Measurements from ENCODE around the gene ZNF792.
"Not testable (repeated sequence)": the region's sequence is repeated elsewhere in the genome, so short reads cannot be mapped to it uniquely, and the experiment has no call there.

ZNF792 gene
- total RNA-seq, result 25.1 to 58.8 reads per million in 2 donors

DNA sequence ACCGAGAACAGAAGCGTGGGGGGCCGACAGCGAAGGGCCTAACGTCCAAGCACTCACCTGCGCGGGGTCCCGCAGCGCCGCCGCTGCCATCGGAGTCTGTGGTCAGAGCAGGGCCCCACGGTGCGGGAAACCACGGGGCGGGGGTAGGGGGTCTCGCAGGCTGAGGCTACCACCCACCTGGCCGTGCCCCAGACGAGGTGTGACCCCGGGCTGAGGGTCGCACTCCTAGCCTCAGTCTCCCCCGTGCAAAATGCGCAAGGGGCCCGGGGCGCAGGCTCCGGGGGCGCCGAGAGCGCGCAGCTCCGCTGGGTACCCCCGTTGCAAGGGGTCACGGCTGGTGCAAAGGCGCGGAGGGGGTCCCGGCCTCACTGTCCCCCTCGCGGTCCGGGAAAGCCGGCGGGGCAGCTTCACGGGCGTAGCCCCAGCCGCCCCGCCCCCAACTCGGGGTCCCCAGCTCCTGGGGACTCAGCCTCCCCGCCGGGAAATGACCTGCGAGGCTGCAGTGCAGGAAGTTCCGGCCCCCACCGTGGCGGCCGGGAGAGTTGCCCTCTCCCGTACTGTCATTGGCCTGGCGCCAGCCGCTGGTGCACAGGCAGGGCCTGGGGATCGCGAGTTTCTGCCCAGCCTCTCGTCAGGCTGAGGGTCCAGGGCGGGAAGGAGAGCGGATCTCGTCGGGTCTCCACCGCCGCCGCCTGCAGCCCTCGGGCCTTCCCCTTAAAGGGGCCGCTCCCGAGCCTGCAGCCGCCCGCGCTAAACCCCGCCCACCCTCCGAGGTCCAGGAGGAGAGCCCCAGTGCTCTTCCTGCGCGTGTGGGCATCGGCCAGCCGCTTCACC, at the start of gene ZNF792:
Gene ZNF792 (minus strand): TSS at position 657 of the 834 bp plus-strand sequence. CDS start 567 bp downstream, at position 90.
- DNase-seq, result peak; percentile 30

- DNase-seq, result peak; percentile 83
Measured at GRCh38 chr19:35013041-35013819, 49.2 kb upstream of the ZNF792 start.

GRCh38 chr19:35011737-35012682, 48.0 kb upstream of the ZNF792 start:
- DNase-seq, result no peak

GRCh38 chr19:35011091-35011689, 47.2 kb upstream of the ZNF792 start:
- DNase-seq, result no peak

- DNase-seq, result no peak
Measured at GRCh38 chr19:35009424-35010415, 45.7 kb upstream of the ZNF792 start.

- DNase-seq, result no peak
Measured at GRCh38 chr19:35008891-35009341, 44.9 kb upstream of the ZNF792 start.

- DNase-seq, result not testable (repeated sequence)
Measured at GRCh38 chr19:35007427-35007826, 43.4 kb upstream of the ZNF792 start.

- DNase-seq, result no peak
Measured at GRCh38 chr19:35006999-35007365, 43.0 kb upstream of the ZNF792 start.

DNA sequence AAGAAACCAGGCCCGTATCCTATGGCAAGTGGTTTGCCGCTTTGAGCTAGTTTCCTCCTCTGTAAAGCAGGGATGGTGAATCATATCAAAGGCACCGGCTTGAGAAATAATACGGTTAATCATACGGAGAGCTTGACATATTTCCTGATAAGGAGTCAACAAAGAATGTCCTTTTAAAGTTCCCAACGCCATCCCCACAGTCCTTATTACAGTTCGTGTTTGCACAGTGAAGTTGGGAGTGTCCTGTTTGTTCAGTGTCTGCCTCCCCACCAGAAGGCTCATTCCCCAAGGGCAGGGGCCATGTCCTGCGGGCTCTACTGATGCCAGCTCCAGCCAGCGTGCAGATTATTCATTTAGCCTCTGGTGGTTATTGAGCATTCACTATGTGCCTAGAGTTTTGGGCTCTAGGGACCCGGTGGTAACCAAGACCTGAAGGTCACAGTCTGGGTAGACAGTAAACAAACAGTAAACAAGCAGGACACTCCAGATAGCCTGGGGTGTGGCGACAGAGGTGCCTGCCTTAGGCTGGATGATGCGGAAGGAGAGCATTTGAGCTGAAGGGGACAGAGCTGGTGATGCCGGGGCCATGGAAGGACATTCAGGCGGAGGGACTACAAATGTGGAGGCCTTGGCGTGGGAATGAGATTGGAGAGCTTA, 42.4 kb upstream of the ZNF792 start:
- DNase-seq, result no peak

DNA sequence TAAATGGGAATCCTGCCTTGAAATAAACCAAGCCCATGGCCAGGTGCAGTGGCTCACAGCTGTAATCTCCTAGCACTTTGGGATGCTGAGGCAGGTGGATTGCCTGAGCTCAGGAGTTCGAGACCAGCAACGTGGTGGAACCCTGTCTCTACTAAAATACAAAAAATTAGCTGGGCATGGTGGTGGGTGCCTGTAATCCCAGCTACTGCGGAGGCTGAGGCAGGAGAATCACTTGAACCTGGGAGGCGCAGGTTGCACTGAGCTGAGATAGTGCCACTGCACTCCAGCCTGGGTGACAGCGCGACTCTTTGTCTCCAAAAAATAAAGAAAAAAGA, 41.9 kb upstream of the ZNF792 start:
- not testable (repeated sequence) for DNase-seq

GRCh38 chr19:35005256-35005977, 41.4 kb upstream of the ZNF792 start:
- no peak for DNase-seq

DNA sequence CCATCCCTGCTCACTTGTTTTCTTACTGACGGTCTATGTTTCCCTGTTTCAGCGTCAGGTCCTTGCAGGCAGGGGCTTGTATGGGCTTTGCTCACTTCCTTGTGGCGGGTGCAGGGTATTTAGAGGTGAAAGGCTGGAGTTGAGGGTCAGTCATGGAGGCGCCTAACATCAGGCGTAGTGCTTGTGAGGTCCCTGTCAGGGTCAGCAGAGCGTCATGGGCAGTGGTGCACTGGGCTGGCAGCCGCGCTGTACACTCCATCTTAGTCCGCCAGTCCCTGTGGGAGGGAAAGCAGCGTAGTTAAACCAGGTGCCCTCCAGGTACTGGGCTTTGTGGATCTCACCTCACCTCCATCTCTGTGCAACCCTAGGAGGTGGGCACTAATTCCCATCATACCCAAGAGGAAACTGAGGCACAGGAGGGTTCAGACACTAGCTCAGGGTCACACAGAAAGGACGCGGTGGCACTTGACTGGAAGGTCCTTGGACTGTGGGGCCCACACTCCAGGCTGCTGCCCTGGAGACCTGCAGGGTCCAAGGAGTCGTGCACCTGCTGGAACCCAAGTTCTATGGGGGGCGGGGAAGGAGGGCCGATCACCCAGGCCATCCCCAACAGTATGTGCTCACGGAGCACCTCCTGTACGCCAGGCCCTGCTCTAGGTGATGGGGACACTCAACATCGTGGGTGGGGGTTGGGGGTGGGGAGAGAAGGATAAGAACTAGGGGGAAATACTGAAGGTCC, 40.7 kb upstream of the ZNF792 start:
- no peak for DNase-seq

GRCh38 chr19:35002037-35002535, 38.1 kb upstream of the ZNF792 start:
- DNase-seq, result no peak

- peak; percentile 55 for DNase-seq
Measured at GRCh38 chr19:35000647-35001501, 36.8 kb upstream of the ZNF792 start.

DNA sequence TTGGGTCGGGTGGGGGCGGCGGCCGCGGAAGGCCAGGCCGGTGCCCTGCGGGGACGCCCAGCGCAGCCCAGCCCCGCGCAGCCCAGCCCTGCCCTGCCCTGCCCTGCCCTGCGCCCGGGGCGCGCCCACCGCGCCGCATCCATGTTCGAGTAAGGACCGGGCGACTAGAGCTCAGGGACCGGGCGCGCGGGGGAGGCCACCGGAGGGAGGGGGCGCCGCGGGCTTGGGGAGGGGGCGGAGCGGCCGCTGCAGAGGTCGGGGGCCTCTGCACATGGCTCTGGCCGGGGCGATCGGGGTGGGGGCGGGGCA, 36.3 kb upstream of the ZNF792 start:
- no peak for DNase-seq

- peak; percentile 62 for DNase-seq
Measured at GRCh38 chr19:34999498-35000337, 35.7 kb upstream of the ZNF792 start, which contains the start of gene GRAMD1A. Gene GRAMD1A, plus strand, starts transcription at chr19:35000323. Its CDS starts 156 bp downstream, at chr19:35000479.

All from T-helper 9 cell (primary cell).